SK-N-SH (cell line): ENCODE data around the gene PDIA6.

Experiments
- CTCF ChIP-seq: fragments of 200-600 bp; sonication (generic); IDR thresholded peaks from 2 replicates; pipeline ENCODE4 v1.6.1; 2017; ENCODE audit warnings: antibody characterized with exemption, mild to moderate bottlenecking, moderate library complexity
- FOSL2 ChIP-seq: IDR thresholded peaks from 2 replicates; pipeline ENCODE4 v1.4.0; 2012; ENCODE audit warnings: low read depth, mild to moderate bottlenecking, moderate library complexity, borderline replicate concordance
- GABPA ChIP-seq: IDR thresholded peaks from 2 replicates; pipeline ENCODE4 v1.4.0; 2012; ENCODE audit warnings: low read depth, mild to moderate bottlenecking
- GATA2 ChIP-seq: sonication (generic); formaldehyde crosslinking; IDR thresholded peaks from 2 replicates; pipeline ENCODE4 v1.5.0; 2020; ENCODE audit warnings: mild to moderate bottlenecking, missing genetic modification reagents
- MAX ChIP-seq: IDR thresholded peaks from 2 replicates; pipeline ENCODE4 v1.4.0; 2012; ENCODE audit warnings: low read depth
- MXI1 ChIP-seq: IDR thresholded peaks from 2 replicates; pipeline ENCODE4 v1.6.1; 2012; ENCODE audit warnings: mild to moderate bottlenecking, low read depth, low read length, improper control_type of control experiment
- NFIC ChIP-seq: IDR thresholded peaks from 2 replicates; pipeline ENCODE4 v1.4.0; 2012; ENCODE audit warnings: borderline replicate concordance
- PBX3 ChIP-seq: IDR thresholded peaks from 2 replicates; pipeline ENCODE4; 2012
- POLR2AphosphoS5 ChIP-seq: IDR thresholded peaks from 2 replicates; pipeline ENCODE4 v1.6.1; 2012; ENCODE audit warnings: low read depth, low read length
- RCOR1 ChIP-seq: fragments of 150-350 bp; IDR thresholded peaks from 2 replicates; pipeline ENCODE4 v1.6.1; 2017; ENCODE audit warnings: antibody characterized with exemption, low read length
- SIN3A ChIP-seq: IDR thresholded peaks from 2 replicates; pipeline ENCODE4 v1.6.1; 2012; ENCODE audit warnings: low read depth, mild to moderate bottlenecking, low read length, moderate library complexity, borderline replicate concordance
- TCF12 ChIP-seq: IDR thresholded peaks from 2 replicates; pipeline ENCODE4 v1.4.0; 2012
- YY1 ChIP-seq: IDR thresholded peaks from 2 replicates; pipeline ENCODE4 v1.4.0; 2012; ENCODE audit warnings: low read depth, mild to moderate bottlenecking

GRCh38 chr2:10750610-10751009 lies 62.0 kb downstream of the PDIA6 start:
- TF ChIP-seq SIN3A: no peak
- no peak for TF ChIP-seq TCF12
- TF ChIP-seq CTCF: no peak
- TF ChIP-seq GATA2 (CRISPR knock-in tag): no peak
- TF ChIP-seq POLR2AphosphoS5: no peak
- no peak for TF ChIP-seq RCOR1
- no peak for TF ChIP-seq YY1
- TF ChIP-seq MAX: no peak
- TF ChIP-seq NFIC: no peak
- TF ChIP-seq MXI1: no peak
- TF ChIP-seq GABPA: no peak
- TF ChIP-seq FOSL2: no peak
- TF ChIP-seq PBX3: no peak
